GOT3 (cell line): ENCODE data around the gene SETDB2.
"Not testable (repeated sequence)": the region's sequence is repeated elsewhere in the genome, so short reads cannot be mapped to it uniquely, and the experiment has no call there.

Experiments used
- DNase-seq: peaks from one replicate; lab custom pipeline; 2025; ENCODE audit warnings: mixed read lengths; lab: John Stamatoyannopoulos, UW

The SETDB2 gene

DNA sequence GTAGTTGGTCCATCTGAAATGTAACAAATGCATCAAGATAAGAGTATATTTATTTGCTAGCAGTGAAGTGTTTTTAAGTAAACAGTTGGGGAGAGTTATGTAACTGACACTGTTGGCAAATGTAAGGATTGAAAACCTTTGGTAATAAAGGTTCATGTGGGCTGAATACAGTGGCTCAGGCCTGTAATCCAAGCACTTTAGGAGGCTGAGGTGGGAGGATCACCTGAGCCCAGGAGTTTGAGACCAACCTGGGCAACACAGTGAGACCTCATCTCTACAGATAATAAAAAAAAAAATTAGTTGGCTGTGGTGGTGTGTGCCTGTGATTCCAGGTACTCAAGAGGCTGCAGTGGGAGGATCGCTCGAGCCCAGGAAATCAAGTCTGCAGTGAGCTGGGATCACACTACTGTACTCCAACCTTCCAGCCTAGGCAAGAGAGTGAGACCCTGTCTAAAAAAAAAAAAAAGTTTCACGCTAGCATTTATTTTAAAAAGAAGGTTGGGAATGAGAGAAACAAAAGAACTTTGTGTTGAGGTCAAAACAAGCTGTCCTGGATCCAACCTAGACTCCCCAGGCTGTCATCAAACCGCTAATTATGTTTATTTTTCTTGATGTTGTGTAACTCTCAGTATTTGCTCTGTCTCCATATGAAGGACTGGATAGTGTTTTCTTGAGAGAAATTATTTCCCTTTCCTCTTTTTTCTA lies 20.7 kb downstream of the SETDB2 start:
- no peak for DNase-seq

DNA sequence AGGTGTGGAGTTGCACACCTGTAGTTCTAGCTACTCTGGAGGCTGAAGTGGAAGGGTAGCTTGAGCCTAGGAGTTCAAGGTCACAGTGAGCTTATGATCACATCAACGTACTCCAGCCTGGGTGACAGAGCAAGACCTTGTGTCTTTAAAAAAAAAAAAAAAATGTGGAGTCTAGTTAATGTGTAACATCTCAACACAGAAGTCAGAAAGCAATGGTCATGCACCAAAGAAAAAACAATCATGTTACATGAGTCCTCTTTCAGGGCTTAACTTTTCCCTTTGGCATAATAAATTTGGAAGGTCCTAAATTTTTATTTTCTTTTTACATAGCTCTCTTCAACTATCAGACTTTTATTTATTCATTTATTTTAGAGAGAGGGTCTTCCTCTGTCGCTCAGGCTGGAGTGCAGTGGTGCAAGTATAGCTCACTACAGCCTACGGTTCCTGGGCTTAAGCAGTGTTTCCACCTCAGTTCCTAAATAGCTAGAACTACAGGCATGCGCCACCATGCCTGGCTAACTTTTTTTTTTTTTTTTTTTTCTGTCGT lies 22.3 kb downstream of the SETDB2 start:
- DNase-seq = no peak

DNA sequence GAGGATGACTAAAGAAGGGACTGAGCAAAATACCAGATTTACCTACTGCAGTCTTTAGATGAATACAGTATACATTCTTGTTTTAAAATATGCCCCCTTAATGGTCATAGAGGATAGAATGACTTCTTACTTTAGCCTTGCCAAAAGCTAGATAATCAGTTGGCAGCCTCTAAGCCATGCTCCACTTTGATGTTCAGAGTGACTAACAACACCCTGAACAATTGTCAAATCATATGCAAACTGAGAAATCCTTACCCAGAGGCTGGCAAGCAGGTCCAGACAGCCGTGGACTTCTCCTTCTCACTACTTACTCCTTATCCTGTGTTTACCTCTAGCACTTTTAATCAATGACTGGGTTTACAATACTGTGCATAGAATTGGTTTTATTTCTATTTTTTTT lies 28.1 kb downstream of the SETDB2 start:
- DNase-seq = no peak

DNA sequence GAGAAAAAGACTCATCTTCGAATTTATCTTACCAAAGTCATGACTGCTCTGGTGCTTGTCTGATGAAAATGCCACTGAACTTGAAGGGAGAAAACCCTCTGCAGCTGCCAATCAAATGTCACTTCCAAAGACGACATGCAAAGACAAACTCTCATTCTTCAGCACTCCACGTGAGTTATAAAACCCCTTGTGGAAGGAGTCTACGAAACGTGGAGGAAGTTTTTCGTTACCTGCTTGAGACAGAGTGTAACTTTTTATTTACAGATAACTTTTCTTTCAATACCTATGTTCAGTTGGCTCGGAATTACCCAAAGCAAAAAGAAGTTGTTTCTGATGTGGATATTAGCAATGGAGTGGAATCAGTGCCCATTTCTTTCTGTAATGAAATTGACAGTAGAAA lies 32.5 kb downstream of the SETDB2 start:
- no peak for DNase-seq

DNA sequence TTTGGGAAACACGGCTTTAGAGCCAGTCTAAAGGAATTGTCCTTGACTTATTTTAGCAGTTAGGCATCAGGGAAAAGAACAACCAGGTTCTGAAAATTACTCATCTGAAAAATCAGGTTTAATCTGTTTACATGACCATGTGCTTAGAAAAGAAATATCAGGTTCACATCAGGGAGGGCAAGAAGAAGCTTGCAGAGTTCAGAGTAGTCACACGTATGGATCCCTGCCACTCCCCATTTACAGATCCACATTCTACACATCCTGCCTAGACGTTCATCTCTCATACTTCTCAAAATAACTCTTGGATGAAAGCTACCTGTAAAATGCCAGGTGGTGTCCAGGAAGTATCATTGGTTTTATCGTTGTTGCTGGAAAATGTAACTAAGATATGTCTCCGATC lies 37.7 kb downstream of the SETDB2 start:
- no peak for DNase-seq

DNA sequence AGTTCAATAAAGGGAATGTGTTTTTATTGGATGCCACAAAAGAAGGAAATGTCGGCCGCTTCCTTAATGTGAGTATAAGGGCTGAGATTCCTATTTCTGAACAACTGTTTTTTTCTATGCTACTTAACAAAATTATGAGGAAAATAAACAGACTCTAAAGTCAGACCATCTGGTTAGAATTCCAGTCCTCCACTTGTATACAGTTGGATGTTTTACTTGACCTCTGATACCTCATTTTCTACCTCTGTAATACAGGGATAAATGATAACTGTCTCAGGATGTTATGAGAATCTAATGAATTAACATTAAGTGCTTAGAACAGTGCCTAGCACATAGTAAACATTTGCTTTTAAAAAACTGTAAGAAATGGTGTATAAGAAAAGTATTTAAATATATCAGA lies 44.5 kb downstream of the SETDB2 start:
- no peak for DNase-seq

DNA sequence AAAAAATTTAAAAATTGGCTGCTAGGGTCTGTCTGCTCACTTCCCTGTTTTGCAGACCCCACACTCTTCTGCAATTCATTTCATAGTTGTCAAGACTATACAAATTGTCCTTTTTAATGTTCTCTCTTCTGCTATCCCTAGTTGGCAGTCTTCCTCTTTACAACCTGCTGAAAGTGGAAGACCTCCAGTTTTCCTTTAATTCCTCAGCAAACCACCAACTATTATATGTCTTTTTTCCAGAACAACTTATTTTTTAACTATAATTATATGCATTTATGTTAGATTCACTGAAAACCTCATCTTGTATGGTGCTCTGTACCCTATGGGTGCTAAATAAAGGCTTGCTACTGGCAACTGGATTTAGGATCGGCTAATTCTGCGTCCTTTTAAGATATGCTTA lies 50.6 kb downstream of the SETDB2 start:
- no peak for DNase-seq

DNA sequence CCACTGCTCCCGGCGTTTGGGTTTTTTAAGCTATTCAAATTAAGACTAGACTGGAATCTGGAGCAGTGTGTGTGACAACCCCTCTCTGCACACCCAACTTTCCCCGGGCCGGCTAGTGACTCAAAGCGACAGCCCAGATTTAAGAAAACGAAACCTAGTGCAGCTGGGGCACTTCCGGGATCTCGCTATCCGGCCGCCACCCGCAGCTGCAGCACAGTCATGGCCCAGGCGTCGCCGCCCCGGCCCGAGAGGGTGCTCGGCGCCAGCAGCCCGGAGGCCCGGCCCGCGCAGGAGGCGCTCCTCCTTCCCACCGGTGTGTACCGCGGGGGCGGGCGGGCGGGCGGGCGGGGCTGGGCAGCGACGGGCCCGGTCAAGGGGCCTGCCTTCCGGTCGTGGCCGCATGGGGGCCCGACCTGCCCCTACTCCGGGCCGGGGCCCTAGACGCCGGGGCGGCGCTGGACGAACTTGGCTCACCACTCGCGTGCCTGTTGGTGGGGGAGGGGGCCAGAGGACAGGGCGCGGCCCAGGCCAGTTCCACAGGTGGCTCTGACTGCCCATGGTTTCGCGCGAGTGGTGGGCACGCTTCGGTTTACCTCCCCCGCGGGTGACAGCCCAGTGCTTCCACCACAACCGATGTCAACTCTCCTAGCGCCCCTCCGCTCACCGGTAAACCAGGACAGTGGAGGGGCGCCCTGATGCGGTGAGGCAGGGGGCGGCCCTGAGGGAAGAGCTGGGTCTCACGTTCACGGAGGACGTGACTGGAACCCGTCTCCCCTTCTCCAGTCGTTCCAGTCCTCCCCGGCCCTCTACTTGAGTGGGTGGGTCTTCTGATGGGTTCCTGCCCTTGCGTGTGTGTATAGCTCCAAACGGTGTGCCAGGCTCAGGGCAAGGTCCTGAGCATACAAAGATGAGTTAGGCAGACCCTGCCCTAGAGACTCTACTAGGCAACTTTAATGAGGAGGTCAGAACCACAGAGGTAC lies 52.0 kb downstream of the SETDB2 start, which contains the start of gene PHF11:
PHF11 (plus strand) TSS at position 171 of the 980 bp plus-strand sequence; CDS start at position 220, 49 bp downstream.
- DNase-seq = peak; percentile 58

DNA sequence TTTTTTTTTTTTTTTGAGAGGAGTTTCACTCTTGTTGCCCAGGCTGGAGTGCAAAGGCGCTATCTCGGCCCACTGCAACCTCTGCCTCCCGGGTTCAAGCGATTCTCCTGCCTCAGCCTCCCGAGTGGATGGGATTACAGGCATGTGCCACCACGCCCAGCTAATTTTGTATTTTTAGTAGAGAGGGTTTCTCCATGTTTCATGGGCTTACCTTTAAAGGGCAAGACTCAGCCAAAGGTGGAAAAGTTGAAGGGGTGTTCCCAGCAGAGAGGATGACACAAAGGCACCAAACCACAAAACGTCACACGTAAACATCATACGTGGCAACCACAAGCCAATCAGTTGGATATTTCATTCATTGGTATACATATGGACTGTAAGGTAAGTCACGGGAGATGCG lies 52.8 kb downstream of the SETDB2 start:
- DNase-seq = not testable (repeated sequence)

DNA sequence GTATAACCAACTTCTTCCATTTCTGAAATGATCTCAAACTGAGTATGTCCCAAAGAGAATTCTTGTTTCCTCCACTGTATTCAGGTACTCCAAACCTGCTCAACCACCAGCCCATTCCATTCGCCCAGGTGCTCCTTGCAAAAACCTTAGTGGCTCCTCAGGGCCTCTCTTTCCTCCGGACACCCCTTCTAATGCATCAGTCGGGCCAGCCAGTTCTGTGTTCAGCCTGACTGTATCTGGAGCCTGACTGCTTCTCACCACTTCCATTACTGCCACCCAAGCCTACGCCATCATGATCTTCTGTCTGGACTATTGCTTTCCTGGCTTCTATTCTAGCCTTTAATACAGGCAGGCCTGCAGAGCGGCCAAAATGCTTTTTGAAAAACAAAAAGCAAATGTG lies 53.2 kb downstream of the SETDB2 start:
- DNase-seq = no peak

DNA sequence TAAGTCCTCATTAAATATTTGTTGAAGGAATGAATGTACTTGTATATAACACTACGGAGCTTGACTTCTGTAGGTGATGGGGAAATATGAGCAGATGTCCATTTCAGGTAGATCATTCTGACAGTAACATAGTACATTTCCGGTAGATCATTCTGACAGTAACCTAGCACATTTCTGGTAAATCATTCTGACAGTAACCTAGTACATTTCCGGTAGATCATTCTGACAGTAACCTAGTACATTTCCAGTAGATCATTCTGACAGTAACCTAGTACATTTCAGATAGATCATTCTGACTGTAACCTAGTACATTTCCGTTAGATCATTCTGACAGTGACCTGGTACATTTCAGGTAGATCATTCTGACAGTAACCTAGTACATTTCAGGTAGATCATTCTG lies 54.1 kb downstream of the SETDB2 start:
- DNase-seq = no peak

DNA sequence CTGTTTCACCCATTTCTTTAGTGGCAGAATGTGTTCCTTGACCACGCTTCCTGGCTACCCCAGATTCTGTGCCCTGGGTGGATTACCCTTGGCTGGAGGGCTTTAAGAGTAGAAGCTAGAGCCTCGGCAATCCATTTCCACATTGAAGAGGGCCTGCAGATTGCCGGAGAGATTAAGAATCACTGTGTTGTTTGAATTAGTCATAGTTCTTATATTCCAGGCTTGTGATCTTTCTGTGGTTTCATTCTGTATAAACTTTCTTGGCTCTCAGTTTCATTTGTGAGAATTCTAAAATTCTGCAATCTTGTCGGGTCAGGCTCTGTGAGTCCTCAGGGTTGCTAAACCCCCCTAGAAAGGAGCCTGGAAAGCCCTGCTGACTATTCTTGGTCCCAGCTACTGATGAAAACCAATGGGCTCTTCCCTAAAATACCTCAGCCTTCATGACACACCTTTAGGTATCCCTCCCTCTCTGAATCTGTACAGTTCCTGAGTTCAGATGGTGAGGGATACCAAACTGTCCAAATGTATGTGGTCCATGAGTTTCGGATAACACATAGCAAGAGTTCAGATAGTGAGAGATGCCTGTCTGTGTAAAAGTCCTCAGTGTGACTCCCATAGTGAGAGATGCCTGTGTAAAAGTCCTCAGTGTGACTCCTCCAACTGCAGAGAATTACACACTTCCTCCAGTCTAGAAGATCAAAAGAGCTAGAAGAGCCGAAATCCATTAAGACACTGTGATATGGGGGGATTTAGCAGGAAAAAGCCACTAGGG lies 56.0 kb downstream of the SETDB2 start:
- DNase-seq = no peak

DNA sequence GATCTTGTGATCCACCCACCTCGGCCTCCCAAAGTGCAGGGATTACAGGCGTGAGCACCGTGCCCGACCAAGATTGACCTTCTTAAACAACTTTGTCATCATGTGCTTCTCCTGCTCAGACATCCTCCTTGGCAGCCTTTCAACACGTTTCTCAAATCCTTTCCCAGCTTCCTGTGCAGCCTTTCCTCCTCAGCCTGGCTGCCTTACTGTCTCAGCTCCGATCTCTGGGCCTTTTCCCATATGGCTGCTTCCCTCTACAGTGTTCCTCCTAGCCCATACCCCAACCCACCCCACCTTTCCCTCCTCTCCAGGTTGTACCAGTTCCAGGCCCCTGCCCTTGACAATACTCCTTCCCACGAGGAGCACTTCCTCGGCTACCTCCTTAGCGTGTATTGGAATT lies 58.9 kb downstream of the SETDB2 start:
- DNase-seq = no peak

DNA sequence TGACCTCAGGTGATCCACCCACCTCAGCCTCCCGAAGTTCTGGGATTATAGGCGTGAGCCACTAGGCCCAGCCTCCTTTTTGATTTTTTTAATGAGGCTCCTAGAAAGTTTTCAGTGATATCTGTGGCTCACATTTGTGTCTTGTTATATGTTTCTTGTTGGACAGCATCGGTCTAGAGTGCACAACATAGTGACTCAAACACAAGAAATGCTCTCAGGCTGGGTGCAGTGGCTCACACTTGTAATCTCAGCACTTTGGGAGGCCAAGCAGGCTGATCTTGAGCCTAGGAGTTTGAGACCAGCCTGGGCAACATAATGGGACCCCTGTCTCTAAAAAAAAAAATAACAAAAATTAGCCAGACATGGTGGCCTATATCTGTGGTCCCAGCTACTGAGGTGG lies 59.9 kb downstream of the SETDB2 start:
- no peak for DNase-seq

DNA sequence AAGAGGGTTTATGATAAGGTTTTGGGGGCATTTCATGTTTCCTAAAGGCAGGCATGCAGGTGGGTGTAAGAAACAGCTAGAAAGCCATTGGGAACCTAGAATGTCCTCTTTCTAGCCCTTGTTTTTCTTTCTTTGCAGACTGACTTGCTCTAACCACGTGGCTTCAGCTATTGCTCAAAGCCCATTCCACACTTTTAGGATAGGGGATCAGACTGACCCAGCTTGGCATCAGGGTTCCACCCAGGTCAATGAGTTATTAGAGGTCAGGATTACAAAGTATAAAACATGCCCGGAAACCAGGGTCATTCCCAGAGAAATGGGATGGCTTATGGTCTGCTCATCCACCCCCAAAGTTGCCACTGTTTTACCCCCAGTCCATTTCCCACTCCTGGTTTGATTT lies 68.5 kb downstream of the SETDB2 start:
- no peak for DNase-seq

DNA sequence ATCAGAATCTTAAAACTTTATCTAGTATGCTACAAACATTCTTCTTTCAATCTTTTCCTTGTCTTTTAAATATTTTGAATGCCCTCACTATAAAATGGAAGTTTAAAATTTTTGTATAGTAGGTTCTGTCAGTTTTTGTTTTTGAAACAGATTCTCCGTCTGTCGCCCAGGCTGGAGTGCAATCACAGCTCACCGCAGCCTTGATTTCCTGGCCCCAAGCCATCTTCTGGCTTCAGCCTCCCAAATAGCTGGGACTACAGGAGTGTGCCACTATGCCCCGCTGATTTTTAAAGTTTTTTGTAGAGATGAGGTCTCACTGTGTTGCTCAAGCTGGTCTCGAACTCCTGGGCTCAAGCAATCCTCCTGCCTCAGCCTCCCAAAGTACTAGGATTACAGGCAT lies 72.4 kb downstream of the SETDB2 start:
- no peak for DNase-seq

DNA sequence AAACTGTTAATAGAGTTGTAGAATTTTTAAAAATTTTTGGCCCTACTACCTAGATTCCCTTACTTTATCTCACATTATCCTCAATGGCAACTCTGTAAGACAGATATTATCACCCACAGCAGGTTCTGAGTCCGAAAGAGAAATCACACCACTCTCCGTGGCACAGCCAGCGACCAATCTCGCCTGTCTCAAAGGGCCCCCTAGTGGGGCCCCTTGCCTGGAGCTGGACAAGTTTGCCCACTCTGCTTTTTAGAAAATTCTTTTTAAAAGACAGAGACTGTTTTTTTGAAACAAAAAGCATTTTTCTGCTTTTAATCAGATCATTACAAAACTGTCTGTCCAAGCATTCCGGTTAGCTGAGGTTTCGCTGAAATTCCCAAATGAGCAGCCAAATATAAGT lies 73.4 kb downstream of the SETDB2 start:
- DNase-seq = no peak

DNA sequence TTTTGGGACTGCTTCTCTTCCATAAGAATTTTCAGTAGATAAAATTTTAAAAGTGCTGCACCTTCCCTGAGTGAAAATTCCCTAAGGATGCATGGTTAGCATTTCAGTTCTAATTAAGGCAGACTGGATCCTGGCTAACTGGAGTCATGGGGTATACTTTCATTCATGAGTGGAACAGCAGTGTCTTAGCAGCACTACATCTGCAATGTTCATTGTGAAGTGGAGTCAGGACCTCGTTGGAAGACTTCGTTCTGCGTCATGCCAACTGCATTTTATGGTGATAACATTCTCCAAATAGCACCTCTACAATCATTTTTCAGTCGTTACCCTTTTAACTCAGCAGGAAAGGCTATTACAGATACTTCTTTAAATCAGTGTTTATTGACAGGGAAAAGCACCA lies 77.2 kb downstream of the SETDB2 start:
- DNase-seq = no peak

DNA sequence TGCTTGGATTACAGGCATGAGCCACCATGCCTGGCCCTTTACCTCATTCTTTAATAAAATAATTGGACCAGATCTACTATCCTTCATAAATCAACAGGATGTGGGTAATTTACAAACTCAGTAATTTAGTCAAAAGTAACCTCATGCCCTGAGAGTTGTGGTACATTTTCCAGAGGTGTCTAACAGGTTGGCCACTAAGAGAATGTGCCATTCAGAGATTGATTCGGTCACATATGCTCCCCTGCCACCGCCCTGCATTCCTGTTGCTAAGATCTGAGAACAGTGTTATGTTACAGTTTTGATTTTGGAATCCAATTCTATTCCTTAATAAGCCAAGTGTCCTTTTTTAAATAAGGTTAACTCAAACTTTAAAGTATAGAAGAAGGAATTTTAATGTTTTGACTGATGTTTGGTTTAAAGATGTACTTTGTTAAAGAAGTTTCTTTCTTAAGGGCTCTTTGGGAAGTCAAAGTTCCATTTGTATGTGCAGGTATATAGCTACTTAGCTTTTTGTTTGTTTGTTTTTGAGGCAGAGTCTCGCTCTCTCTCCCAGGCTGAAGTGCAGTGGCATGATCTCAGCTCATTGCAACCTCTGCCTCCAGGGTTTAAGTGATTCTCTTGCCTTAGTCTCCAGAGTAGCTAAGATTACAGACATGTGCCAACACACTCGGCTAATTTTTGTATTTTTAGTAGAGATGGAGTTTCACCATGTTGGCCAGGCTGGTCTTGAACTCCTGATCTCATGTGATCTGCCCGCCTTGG lies 80.8 kb downstream of the SETDB2 start:
- no peak for DNase-seq

DNA sequence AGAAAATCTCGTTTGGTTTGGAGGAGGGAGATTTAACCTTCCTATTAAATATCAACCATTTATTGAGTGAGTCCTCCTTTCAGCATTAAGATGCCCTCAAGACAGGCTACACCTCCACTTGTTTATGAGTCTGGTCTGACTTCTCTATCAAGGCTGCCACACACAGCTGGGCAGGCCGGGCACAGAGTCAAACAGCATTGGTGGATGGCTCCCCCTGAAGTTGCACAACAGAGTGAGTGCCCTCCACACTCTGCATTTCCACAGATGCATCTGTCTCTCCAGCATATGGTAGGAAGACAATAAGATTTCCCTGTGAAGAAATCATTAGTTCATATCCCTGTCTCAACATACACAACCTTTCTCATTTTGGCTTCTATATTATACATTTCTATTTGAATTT lies 83.0 kb downstream of the SETDB2 start:
- no peak for DNase-seq

DNA sequence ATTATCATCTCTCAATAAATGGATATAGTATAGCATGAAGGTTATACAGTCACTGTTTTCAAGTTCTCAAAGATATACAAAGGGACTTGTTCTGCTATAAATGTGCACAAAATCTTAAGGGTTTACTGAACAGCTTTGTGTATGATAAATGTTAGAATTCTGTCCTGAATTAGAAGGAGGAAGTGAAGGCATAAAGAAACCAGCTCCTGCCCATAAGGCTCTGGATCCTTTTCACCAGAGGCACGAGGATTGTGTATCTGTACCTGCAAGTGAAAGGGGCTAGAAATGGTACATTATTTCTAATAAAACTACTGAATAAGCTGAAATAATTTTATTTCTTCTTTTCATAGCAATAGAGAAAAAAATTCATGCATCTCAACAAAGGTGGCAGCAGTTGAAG lies 84.1 kb downstream of the SETDB2 start:
- no peak for DNase-seq
